Femur (tissue), 1 donor: ENCODE data around the gene DENR.
A peak's percentile ranks its signal among the peaks of the same experiment; 100 is the strongest.
"Not testable (repeated sequence)": the region's sequence is repeated elsewhere in the genome, so short reads cannot be mapped to it uniquely, and the experiment has no call there.

Experiments
- DNase-seq: peaks from one replicate; pipeline ENCODE4 v3.0.0-alpha.2; 2017

Gene DENR

GRCh38 chr12:122743895-122744525, 8.6 kb upstream of the DENR start:
- no peak for DNase-seq

- DNase-seq, result no peak
Measured at GRCh38 chr12:122747224-122748135, 5.1 kb upstream of the DENR start.

GRCh38 chr12:122749569-122750332, 2.9 kb upstream of the DENR start:
- no peak for DNase-seq

GRCh38 chr12:122750781-122751515, 1.7 kb upstream of the DENR start:
- DNase-seq, result not testable (repeated sequence)

GRCh38 chr12:122753319-122753650, 661 bp downstream of the DENR start:
- no peak for DNase-seq

GRCh38 chr12:122754790-122755189, 2.2 kb downstream of the DENR start:
- DNase-seq, result no peak

- DNase-seq, result no peak
Measured at GRCh38 chr12:122757568-122757967, 4.9 kb downstream of the DENR start.

GRCh38 chr12:122785503-122785902, 32.9 kb downstream of the DENR start:
- DNase-seq, result no peak

GRCh38 chr12:122788387-122788786, 35.8 kb downstream of the DENR start:
- DNase-seq, result no peak

- no peak for DNase-seq
Measured at GRCh38 chr12:122789637-122790036, 37.0 kb downstream of the DENR start.

- no peak for DNase-seq
Measured at GRCh38 chr12:122790393-122791075, 37.9 kb downstream of the DENR start.

GRCh38 chr12:122793685-122794106, 41.1 kb downstream of the DENR start:
- DNase-seq, result no peak

- DNase-seq, result no peak
Measured at GRCh38 chr12:122795807-122796206, 43.2 kb downstream of the DENR start.

- DNase-seq, result peak; percentile 32
Measured at GRCh38 chr12:122799641-122800243, 47.1 kb downstream of the DENR start.

GRCh38 chr12:122803937-122804336, 51.3 kb downstream of the DENR start:
- DNase-seq, result no peak

GRCh38 chr12:122804957-122805356, 52.3 kb downstream of the DENR start:
- DNase-seq, result not testable (repeated sequence)

- no peak for DNase-seq
Measured at GRCh38 chr12:122807651-122808050, 55.0 kb downstream of the DENR start.

- DNase-seq, result no peak
Measured at GRCh38 chr12:122811777-122812176, 59.2 kb downstream of the DENR start.

GRCh38 chr12:122813310-122813713, 60.7 kb downstream of the DENR start:
- no peak for DNase-seq

- DNase-seq, result no peak
Measured at GRCh38 chr12:122819209-122819785, 66.7 kb downstream of the DENR start.

GRCh38 chr12:122820138-122820537, 67.5 kb downstream of the DENR start:
- no peak for DNase-seq
